ENCODE results near the gene ASB18. TPM values are rescaled to one million over a fixed set of nuclear protein-coding genes. Genes with fewer than 3 reads are reported as not detected.

The ASB18 gene
- total RNA-seq, 1 donor from 2014 or later: not detected

GRCh38 chr2:236196366-236196765, 67.8 kb downstream of the ASB18 start:
- Histone ChIP-seq H3K4me3 (ENCODE audit: low read depth, low read length) (no peak overlapping the region), H3K36me3 (ENCODE audit: control insufficient read depth, insufficient read depth, low read length) (no peaks in the 10 kb centered on the region), H3K27me3 (ENCODE audit: control insufficient read depth, insufficient read depth, low read length) (no peaks in the 10 kb centered on the region)
- no peak for DNase-seq (ENCODE audit: low read depth)
- TF ChIP-seq CTCF (IDR thresholded peaks at IDR 0.05; ENCODE audit: insufficient read depth, low read length, poor library complexity, severe bottlenecking): no peak

- no peak overlapping the region for H3K4me3 ChIP-seq (ENCODE audit: low read depth, low read length)
- TF ChIP-seq CTCF (IDR thresholded peaks at IDR 0.05; ENCODE audit: insufficient read depth, low read length, poor library complexity, severe bottlenecking): no peak
- H3K27me3 ChIP-seq (ENCODE audit: control insufficient read depth, insufficient read depth, low read length): no peaks in the 10 kb centered on the region
- H3K36me3 ChIP-seq (ENCODE audit: control insufficient read depth, insufficient read depth, low read length): no peaks in the 10 kb centered on the region
- no peak for DNase-seq (ENCODE audit: low read depth)
Measured at GRCh38 chr2:236195726-236196125, 68.5 kb downstream of the ASB18 start.

- no peak for DNase-seq (ENCODE audit: low read depth)
- Histone ChIP-seq H3K27me3 (ENCODE audit: control insufficient read depth, insufficient read depth, low read length) (no peaks in the 10 kb centered on the region), H3K4me3 (ENCODE audit: low read depth, low read length) (no peak overlapping the region), H3K36me3 (ENCODE audit: control insufficient read depth, insufficient read depth, low read length) (no peaks in the 10 kb centered on the region)
- TF ChIP-seq CTCF (IDR thresholded peaks at IDR 0.05; ENCODE audit: insufficient read depth, low read length, poor library complexity, severe bottlenecking): no peak
Measured at GRCh38 chr2:236194786-236195185, 69.4 kb downstream of the ASB18 start.

GRCh38 chr2:236193026-236193425, 71.2 kb downstream of the ASB18 start:
- no peak for DNase-seq (ENCODE audit: low read depth)
- Histone ChIP-seq H3K36me3 (ENCODE audit: control insufficient read depth, insufficient read depth, low read length) (no peaks in the 10 kb centered on the region), H3K27me3 (ENCODE audit: control insufficient read depth, insufficient read depth, low read length) (no peaks in the 10 kb centered on the region), H3K4me3 (ENCODE audit: low read depth, low read length) (no peak overlapping the region)
- TF ChIP-seq CTCF (IDR thresholded peaks at IDR 0.05; ENCODE audit: insufficient read depth, low read length, poor library complexity, severe bottlenecking): no peak

- H3K4me3 ChIP-seq (ENCODE audit: low read depth, low read length): no peak overlapping the region
- no peak for TF ChIP-seq CTCF (IDR thresholded peaks at IDR 0.05; ENCODE audit: insufficient read depth, low read length, poor library complexity, severe bottlenecking)
- no peaks in the 10 kb centered on the region for H3K27me3 ChIP-seq (ENCODE audit: control insufficient read depth, insufficient read depth, low read length)
- DNase-seq (ENCODE audit: low read depth): no peak
- no peaks in the 10 kb centered on the region for H3K36me3 ChIP-seq (ENCODE audit: control insufficient read depth, insufficient read depth, low read length)
Measured at GRCh38 chr2:236190674-236191073, 73.5 kb downstream of the ASB18 start.

- TF ChIP-seq CTCF (IDR thresholded peaks at IDR 0.05; ENCODE audit: insufficient read depth, low read length, poor library complexity, severe bottlenecking): no peak
- H3K4me3 ChIP-seq (ENCODE audit: low read depth, low read length): no peak overlapping the region
- H3K27me3 ChIP-seq (ENCODE audit: control insufficient read depth, insufficient read depth, low read length): no peaks in the 10 kb centered on the region
- H3K36me3 ChIP-seq (ENCODE audit: control insufficient read depth, insufficient read depth, low read length): no peaks in the 10 kb centered on the region
- DNase-seq (ENCODE audit: low read depth): no peak
Measured at GRCh38 chr2:236184701-236185100, 79.5 kb downstream of the ASB18 start.
